HG03095 (cell line): ENCODE results near the gene HMHB1.
"Not testable (repeated sequence)": the region's sequence is repeated elsewhere in the genome, so short reads cannot be mapped to it uniquely, and the experiment has no call there.

ENCODE experiments used
- ATAC-seq: cut with Tn5 transposase; IDR thresholded peaks from one replicate; pipeline ENCODE4 v1.9.1; 2021; ENCODE audit warnings: moderate library complexity; ENCODE audit not compliant: unreplicated experiment

HMHB1 gene

GRCh38 chr5:143801252-143801939 lies 10.6 kb upstream of the HMHB1 start:
- ATAC-seq, result peak; percentile 60

- no peak for ATAC-seq
Measured at GRCh38 chr5:143805861-143806260, 6.1 kb upstream of the HMHB1 start.

DNA sequence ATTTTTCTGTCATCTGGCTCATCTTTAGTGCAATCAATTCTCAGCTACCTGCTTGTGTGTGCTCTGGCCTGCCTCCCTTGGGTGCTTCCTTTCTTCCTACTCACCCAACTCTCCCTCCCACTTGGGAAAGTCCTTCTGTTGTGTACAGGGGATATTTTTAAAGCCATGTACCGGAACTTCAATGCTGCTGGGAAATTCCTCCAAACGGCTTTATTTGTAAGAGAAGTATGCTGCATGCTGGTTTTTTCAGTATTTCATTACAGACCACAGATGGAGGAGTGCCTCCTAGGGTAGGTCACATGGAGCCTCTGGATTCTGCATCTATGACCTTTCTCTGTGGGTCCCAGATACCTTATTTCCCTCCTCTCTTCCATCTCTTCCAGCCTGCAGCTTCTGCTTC lies 5.4 kb upstream of the HMHB1 start:
- no peak for ATAC-seq

- no peak for ATAC-seq
Measured at GRCh38 chr5:143807401-143807800, 4.6 kb upstream of the HMHB1 start.

DNA sequence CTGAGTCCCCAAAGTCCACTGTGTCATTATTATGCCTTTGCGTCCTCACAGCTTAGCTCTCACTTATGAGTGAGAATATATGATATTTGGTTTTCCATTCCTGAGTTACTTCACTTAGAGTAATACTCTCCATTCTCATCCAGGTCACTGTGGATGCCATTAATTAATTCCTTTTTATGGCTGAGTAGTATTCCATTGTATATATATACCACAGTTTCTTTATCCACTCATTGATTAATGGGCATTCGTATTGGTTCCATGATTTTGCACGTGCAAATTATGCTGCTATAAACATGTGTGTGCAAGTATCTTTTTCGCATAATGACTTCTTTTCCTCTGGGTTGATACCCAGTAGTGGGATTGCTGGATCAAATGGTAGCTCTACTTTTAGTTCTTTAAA lies 4.4 kb downstream of the HMHB1 start:
- not testable (repeated sequence) for ATAC-seq

- no peak for ATAC-seq
Measured at GRCh38 chr5:143819716-143820115, 7.8 kb downstream of the HMHB1 start.

DNA sequence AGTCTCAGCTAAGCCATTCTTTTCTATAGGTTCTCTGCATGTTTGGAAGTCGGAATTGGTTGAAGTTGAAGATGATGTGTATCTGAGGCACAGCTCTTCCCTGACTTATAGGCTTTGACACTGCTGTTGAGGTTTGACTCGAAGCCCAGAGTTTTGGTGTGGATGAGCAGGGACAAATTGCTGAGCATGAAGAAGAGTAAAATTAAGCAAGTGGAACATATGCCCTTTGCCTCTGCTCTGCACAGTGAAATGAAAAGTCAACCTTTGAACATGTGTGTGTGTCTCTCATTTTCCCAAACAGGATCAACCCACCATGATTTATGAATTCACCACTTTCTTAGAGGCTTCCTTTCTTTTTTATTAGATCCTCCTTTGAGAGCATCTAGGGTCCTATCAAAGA lies 8.5 kb downstream of the HMHB1 start:
- no peak for ATAC-seq

DNA sequence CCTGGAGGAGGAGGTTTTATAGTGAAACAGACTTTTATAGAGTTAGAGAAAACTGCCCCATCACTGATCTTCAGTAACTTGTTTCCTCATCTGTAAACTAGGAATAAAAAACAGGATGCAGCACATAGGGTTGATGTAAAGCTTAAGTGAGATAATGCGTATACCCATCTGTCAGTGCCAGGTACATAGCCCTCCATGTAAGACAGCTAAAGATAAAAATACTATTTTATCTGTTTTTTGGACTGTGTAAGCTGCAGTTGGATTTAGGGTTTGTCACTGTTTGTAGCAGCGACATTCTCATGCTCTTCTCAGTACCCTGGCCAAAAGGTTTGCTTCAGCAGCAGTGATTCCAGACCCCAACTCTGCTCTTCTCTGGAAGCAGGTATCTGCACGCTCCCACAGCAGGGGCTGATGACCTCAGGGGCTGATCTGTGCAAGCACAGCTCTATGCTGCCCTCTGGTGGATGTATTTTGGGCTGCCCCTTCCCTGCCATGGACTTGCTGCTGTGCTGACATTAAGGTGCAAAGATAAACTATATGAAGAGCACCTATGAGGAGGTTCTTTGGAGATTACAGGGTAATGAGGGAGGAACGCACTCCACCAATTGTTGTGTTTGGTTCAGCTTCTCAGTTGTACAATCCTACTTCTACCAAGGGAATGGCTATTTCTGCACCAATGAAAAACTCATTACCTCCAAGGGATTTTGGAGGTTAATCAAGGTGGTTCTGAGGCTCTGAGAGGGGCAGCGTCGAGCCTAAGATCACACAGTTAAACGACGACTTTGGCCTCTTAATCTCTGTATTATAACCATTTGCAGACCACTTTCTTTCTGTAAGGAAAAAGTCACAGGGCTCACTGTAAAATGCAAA lies 13.1 kb downstream of the HMHB1 start:
- ATAC-seq, result peak; percentile 49

- peak; percentile 89 for ATAC-seq
Measured at GRCh38 chr5:143826951-143827444, 15.0 kb downstream of the HMHB1 start.

DNA sequence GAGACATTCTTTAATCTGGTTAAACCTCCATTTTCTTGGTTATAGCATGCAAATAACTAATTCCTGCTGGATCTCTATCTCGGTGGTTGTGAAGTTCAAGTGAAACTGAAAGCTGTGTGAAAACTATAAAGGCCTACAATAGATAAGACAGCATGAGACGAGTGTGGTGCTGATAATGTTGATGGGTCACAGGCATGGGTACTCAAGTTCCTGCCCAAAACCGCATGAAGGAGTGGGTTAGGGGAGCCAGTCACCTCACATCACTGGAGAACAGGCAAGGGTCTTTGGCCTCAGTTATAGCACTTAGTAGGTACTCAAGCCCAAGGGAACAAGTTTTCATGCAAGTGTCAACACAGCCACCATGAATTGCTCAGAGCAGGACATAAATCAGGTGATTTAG lies 16.7 kb downstream of the HMHB1 start:
- no peak for ATAC-seq

DNA sequence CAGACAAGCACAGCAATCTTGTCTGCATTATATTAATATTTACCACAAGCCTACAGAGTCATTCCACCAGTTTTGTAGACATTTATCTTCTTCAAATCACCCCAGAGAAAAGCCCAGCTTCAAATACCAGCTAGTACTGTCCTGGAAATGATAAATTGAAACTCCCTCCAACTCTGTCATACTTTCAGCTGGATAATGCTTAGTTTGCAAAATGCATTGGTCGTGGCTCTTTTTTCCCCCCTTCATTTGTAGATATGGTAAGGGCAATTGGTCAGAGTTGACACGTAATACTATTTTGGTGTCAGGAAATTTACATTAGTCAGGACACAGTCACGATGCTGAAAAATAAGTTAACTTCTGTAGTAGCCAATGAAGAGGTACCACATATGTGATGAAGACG lies 21.2 kb downstream of the HMHB1 start:
- ATAC-seq, result no peak

GRCh38 chr5:143835251-143835650 lies 23.3 kb downstream of the HMHB1 start:
- ATAC-seq, result no peak

GRCh38 chr5:143836161-143836725 lies 24.3 kb downstream of the HMHB1 start:
- no peak for ATAC-seq

- no peak for ATAC-seq
Measured at GRCh38 chr5:143837306-143837848, 25.4 kb downstream of the HMHB1 start.

DNA sequence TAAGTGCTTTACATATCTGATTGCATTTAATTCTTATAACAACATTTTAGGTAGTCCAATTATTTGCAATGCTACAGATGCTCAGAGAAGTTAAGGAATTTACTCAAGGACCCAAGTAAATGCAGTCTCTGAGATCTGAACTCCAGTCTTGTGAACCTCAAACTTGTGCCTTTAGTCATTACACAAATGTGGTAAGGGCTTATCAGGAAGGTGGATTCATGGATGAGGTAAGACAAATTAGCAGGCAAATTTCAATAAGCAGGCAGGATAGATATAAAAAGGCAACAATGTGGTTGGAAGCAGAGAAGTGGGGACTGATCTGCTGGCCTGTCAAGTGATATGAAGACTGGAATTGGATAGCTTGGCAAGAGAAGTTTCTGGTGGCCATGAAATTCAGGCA lies 29.5 kb downstream of the HMHB1 start:
- no peak for ATAC-seq

DNA sequence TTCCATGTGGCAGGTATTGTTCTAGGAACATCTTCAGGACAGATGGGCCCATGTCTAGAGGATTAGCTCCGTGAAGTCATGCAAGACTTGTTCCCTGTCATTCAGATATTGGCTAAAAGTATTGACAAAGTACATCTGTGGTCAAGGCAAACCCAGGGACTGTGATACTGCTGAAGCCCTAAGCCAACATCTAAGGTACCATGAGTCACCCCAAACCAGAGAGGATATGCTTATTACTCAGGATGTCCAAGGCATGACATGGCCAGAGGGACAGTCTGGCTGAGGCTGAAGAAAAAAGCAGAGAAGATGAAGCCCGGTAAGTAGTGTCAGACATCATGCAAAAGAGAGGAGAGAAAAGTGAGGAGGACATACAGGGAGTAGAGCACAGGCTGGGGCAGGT lies 31.0 kb downstream of the HMHB1 start:
- no peak for ATAC-seq

DNA sequence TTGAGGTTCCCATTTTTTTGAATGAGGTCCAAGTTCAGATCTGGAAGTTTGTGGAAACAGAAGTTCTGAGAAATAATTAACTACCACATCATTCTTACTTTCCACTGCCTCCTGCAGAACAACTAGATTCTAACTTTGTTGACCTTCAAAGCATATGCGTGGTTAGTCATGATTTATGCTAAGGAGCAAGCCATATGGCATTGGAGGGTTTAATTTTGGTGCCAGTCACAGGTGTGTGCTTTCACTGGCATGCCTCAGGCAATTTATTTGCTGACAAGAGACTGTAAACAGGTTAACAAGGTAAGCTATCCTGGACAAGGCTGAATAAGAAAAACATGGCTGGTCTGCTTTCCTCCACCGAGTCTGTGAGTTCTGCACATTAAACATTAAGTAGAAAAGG lies 31.5 kb downstream of the HMHB1 start:
- no peak for ATAC-seq

GRCh38 chr5:143850050-143850683 lies 38.2 kb downstream of the HMHB1 start:
- ATAC-seq, result peak; percentile 65

- no peak for ATAC-seq
Measured at GRCh38 chr5:143851383-143851782, 39.4 kb downstream of the HMHB1 start.

- ATAC-seq, result no peak
Measured at GRCh38 chr5:143860211-143860610, 48.2 kb downstream of the HMHB1 start.

- ATAC-seq, result no peak
Measured at GRCh38 chr5:143862271-143862670, 50.3 kb downstream of the HMHB1 start.
